Epithelial cell of esophagus (primary cell): ENCODE results near the gene CDCP1.

Experiments used
- DNase-seq: peaks from one replicate; pipeline ENCODE4 v3.0.0; 2010; ENCODE audit warnings: low read depth
- H3K4me3 ChIP-seq: 2 replicates; pipeline ENCODE4 v1.5.1; 2011; ENCODE audit warnings: mild to moderate bottlenecking, low read length, control low read depth
- TF ChIP-seq, protein P1 (sequence below): IDR thresholded peaks from 2 replicates; pipeline ENCODE4 v1.5.1; 2011; ENCODE audit warnings: low read depth, mild to moderate bottlenecking, low read length, control low read depth, inconsistent platforms; ENCODE audit not compliant: insufficient read depth; ENCODE audit errors: missing control alignments

The CDCP1 gene

DNA sequence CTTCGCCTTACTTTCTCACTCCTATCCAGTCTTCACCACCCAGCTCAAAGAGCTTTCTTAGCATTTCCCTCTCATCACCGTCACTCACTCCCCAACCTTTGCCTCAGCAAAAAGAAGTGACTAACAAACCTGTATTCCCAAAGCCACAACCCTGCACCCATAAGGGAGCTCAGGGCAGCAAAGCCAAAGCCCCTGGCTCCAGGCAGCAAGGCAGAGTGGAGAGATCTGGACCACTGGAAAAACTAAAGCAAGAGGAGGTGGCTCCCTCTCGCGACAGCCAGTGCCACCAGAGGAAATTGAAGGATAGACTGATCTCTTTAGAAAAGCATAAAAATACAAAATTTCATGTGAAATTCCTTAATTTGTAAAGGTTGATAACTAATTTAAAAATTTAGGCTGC is 25.1 kb upstream of the CDCP1 start:
- TF ChIP-seq, protein P1, sequence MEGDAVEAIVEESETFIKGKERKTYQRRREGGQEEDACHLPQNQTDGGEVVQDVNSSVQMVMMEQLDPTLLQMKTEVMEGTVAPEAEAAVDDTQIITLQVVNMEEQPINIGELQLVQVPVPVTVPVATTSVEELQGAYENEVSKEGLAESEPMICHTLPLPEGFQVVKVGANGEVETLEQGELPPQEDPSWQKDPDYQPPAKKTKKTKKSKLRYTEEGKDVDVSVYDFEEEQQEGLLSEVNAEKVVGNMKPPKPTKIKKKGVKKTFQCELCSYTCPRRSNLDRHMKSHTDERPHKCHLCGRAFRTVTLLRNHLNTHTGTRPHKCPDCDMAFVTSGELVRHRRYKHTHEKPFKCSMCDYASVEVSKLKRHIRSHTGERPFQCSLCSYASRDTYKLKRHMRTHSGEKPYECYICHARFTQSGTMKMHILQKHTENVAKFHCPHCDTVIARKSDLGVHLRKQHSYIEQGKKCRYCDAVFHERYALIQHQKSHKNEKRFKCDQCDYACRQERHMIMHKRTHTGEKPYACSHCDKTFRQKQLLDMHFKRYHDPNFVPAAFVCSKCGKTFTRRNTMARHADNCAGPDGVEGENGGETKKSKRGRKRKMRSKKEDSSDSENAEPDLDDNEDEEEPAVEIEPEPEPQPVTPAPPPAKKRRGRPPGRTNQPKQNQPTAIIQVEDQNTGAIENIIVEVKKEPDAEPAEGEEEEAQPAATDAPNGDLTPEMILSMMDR, result no peak
- no peak for DNase-seq
- H3K4me3 ChIP-seq, result no peak overlapping the region

DNA sequence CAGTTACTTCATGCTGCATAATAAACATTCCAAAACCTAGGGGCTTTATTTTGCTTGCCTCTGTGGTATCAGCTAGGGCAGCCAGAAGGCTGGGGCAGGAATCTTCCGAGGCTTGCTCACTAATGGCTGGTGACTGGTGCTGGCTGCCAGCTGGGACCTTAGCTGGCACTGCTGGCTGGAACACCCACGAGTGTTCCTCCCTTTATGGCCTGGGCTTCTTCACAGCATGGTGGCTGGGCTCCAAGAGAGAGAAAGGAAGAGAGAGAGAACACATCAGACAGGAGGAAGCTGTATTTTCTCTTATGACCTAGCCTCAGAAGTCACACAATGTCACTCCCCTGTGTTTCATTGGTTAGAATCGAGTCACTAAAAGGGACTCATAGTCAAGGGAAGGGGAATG is 23.9 kb upstream of the CDCP1 start:
- no peak for DNase-seq
- H3K4me3 ChIP-seq, result no peak overlapping the region
- TF ChIP-seq, protein P1, result no peak

DNA sequence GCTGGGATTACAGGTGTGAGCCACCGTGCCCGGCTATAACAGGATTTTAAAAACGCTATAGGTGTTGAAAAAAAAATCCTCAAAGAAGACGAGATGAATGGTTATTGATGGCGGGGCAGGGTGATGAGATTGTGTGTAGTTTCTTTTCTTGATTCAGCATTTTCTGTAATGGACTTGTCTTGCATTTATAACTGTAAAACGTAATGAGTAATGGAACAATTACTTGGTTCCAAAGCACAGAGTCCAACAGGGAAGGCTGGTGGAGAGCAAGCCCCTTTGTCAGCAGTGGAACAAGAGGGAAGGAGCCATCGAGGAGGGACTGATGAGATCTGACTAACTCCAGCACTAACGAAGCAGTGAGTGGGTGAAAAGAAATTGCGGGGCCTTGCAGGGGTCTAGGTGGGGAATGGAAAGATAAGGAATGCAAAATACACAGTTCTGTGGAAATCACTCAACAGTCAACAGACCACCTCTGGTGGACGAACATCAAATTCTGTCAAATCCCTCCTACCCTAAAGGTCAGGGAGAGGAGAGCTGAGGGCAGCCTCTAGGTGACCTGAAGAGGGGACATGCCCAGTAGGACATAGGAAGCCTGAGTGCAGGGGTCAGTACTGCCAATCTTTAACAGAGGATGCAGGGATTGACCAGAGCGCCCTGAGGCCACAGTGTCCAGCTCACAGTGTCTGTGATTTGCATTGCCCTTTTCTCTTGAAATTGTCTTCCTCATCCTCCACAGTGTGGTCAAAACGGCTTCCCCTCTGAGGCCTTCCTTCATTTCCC is 23.1 kb upstream of the CDCP1 start:
- TF ChIP-seq, protein P1, result no peak
- H3K4me3 ChIP-seq, result no peak overlapping the region
- no peak for DNase-seq

DNA sequence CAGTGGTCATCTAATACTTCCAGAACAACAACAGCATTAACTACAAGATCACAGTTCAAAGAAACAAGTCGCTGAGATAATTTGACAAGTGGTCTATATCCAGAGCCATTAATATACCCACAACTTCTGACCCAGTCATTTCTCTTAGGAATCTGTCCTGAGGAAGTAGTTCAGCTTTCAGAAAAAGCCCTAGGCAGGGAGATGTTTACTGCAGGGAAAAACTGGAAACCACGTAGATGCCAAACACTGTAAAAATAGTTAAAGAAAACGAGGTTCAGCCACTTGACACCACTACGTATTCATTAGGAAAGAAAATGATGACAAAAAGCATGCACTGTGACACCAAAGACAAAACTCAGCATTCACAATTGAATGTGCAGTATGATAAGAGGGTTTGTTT is 22.3 kb upstream of the CDCP1 start:
- H3K4me3 ChIP-seq, result no peak overlapping the region
- DNase-seq, result no peak
- TF ChIP-seq, protein P1, result no peak

DNA sequence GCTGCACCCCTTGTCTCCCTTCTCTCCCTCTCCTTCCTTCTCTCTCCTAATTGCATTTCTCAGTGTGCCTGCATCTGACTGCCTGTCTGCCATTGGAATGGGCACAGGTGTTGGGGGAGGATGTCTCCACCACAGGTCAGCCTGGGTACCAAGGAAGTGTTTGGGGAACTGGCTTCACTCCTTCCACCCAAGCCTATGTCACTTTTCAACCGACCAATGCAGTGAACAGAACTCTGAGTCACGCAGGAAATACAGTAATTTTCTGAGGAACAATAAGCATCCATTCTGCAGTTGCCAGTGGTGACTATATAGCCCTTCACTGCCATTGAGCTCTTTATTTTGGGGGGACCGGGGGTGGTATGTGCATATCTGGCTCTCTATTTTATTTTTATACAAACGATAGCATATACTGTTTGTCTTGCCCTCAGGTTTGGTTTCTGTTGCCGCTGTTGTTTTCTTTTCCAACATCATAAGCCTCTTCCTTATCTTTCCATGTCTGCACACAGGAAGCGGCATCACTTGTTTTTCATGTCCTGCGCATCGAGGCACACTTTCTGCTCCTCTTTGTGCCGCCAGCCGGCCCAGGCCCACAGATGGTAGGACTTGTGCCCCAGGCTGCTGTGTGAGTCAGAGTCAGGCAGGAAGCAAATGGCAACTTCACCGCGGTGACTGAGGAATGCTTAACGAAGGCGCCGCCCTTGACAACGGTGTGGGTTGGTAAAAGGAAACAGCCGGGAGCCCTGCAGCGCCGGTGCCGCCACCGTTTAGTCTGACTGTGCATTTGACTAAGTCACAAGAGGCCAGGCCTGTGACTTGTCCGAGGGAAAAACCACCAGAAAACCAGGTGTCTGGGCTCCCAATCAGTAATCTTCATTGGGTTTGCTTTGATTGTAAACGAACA is 21.1 kb upstream of the CDCP1 start:
- TF ChIP-seq, protein P1, result no peak
- DNase-seq, result peak; percentile 99
- H3K4me3 ChIP-seq, result no peak overlapping the region

DNA sequence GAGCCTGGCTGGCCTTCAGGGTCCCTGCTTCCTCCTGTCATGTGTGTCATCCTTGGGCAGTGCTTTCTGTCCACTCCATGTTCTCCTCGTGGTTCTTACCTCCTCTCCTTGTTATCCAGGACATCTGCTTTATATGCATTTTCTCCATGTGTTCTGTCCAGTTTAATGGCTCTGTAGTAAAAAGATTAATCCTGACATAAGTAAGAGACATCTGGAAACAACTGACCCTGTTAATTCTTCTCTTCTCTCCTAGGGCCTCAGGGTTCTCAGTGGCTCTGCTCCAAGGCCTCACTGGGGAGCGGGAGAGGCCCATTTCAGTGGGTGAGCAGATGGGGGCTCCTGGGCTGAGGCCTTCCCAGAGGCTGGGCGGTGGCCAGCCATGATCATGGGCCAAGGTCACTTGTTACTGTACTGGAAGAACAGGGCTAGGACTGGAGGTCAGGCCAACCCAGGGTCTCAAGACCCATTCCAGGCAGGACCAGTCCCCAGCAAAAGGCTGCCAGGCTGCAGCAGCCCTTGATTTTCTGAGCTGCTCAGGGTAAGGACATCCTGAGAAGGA is 20.2 kb upstream of the CDCP1 start:
- no peak overlapping the region for H3K4me3 ChIP-seq
- DNase-seq, result no peak
- TF ChIP-seq, protein P1, result no peak
